WI38 (cell line): ENCODE measurements around the gene POR.
A peak's percentile ranks its signal among the peaks of the same experiment; 100 is the strongest.
"Not testable (repeated sequence)": the region's sequence is repeated elsewhere in the genome, so short reads cannot be mapped to it uniquely, and the experiment has no call there.

ENCODE experiments used
- H3K4me3 ChIP-seq: 2 replicates; pipeline ENCODE4 v1.5.1; 2011; ENCODE audit warnings: low read depth, mild to moderate bottlenecking, control low read depth, low read length
- TF ChIP-seq, protein P1 (sequence below): IDR thresholded peaks from 2 replicates; pipeline ENCODE4 v1.5.1; 2012; ENCODE audit warnings: low read depth, mild to moderate bottlenecking, control low read depth, low read length

The POR gene

DNA sequence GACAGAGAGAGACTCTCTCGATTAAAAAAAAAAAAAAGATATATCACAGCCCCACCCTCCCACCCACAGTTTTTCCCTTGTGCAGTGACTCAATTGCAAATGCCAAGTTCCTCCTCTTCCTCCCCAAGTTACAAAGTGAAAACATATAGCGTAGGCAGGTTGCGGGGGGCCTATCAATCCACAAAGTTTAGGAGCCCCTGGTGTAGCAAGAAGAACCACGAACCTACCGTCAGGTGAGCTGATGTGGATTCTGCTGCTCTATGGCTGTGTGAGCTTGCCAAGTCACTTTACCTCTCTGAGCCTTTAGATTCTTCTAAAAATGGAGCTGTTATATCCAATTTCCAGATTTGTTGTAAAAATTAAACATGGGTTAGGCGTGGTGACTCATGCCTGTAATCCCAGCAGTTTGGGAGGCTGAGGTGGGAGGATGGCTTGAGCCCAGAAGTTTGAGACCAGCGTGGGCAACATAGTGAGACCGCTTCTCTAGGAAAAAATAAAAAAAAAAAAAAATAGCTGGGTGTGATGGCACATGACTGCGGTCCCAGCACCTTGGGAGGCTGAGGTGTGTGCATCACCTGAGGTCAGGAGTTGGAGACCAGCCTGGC, 44.3 kb upstream of the POR start:
- no peak overlapping the region for H3K4me3 ChIP-seq
- TF ChIP-seq, protein P1, sequence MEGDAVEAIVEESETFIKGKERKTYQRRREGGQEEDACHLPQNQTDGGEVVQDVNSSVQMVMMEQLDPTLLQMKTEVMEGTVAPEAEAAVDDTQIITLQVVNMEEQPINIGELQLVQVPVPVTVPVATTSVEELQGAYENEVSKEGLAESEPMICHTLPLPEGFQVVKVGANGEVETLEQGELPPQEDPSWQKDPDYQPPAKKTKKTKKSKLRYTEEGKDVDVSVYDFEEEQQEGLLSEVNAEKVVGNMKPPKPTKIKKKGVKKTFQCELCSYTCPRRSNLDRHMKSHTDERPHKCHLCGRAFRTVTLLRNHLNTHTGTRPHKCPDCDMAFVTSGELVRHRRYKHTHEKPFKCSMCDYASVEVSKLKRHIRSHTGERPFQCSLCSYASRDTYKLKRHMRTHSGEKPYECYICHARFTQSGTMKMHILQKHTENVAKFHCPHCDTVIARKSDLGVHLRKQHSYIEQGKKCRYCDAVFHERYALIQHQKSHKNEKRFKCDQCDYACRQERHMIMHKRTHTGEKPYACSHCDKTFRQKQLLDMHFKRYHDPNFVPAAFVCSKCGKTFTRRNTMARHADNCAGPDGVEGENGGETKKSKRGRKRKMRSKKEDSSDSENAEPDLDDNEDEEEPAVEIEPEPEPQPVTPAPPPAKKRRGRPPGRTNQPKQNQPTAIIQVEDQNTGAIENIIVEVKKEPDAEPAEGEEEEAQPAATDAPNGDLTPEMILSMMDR = no peak

DNA sequence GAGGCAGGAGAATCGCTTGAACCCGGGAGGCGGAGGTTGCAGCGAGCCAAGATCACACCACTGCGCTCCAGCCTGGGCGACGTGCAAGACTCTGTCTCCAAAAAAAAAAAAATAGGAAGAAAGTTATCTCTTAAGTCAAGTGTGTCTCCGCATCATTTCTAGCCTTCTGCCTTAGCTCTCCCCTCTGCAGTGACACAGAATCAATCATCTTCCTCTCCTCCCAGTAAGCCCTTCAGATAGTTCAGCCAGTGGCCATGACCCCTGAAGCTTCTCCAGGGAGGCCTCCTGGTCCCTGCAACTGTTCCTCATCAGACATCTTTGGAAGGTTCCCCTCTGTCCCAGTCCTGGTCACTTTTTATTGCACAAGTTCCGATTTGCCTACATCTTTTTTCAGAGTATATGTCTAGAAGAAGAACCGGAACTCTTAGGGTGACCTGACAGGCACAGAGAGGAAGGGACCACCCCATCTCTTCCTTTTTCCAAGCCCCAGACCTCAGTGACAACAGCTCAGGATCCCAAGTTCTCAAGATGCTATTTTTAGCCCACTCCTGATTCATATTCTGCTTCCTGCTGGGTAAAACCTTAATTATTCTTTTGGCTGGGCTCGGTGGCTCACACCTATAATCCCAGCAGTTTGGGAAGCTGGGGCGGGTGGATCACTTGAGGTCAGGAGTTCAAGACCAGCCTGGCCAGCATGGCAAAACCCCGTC, 42.7 kb upstream of the POR start:
- H3K4me3 ChIP-seq = no peak overlapping the region
- TF ChIP-seq, protein P1 = no peak

DNA sequence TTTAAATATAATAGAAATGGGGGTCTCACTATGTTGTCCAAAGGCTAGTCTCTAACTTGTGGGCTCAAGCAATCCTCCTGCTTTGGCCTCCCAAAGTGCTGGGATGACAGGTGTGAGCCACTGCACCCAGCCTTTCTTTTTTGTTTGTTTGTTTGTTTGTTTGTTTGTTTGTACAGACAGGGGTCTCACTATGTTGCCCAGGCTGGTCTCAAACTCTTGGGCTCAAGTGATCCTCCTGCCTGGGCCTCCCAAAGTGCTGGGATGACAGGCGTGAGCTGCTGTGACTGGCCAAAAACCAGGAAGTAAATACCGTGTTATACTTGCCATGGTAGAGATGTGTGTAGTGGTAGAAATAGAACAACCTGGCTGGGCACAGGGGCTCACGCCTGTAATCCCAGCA, 40.8 kb upstream of the POR start:
- H3K4me3 ChIP-seq = not testable (repeated sequence)

- no peak overlapping the region for H3K4me3 ChIP-seq
- TF ChIP-seq, protein P1 = no peak
These were observed 39.6 kb upstream of the POR start for GRCh38 chr7:75875113-75876080.

DNA sequence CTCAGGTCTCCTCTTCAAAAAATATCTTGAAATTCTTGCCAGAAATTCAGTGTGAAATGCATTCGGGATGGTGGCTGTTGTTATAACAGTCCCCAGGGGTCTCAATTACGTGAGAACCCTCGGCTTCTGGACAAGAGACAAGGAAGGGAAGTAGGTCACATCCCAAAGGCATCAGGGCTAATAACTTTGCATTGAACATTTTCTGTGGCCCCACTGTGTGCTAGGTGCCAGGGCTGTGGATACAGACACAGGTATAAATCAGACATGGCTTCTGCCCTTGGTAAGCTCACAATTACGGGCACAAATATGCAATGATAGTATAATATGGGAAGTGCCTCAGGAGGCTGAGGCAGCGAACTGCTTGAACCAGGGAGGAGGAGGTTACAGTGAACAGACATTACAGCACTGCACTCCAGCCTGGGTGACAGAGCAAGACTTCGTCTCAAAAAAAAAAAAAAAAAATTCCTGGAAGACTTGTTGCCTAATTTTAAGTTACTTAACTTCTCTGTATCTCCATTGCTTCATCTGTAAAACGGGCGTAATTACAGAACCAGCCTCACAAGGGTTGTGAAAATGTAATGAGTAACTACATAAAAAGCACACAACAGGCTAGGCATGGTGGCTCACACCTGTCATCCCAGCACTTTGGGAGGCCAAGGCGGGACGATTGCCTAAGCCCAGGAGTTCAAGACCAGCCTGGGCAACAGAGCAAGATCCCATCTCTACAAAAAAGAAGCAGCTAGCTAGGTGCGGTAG, 38.7 kb upstream of the POR start:
- H3K4me3 ChIP-seq = no peak overlapping the region
- TF ChIP-seq, protein P1 = no peak

DNA sequence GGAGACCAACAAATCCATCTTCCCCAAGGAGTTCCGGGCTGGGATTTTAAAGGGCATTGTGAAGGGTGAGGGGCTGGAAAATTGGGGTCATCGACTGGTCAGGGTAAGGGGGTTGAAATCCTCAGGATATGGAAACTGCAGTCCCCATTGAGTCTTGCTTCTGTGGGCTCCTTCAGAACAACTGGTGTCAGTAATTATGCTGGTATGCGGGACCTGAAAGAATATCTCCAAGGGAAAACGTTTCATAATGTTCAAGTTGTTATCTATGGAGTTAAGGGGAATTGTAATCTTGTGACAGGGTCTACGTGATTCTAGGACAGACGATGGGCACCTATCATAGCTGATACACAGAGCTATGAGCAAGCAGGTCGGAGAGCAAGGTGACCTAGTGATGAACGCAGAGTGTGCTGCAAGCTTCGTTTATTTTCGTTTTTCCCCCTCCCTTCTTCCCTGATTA, 36.6 kb upstream of the POR start:
- TF ChIP-seq, protein P1 = no peak
- H3K4me3 ChIP-seq = peak overlapping the region; percentile 50
